OCI-LY1 (cell line): Measurements from ENCODE around the gene HSFX2.

Source experiments
- EZH2 ChIP-seq: fragments of 200-600 bp; sonication (generic), shearing (Covaris generic); IDR thresholded peaks from 2 replicates; pipeline ENCODE4 v1.8.0; 2017; ENCODE audit warnings: borderline replicate concordance, mixed run types, mild to moderate bottlenecking, antibody characterized with exemption, low read length, moderate library complexity, mixed read lengths
- TF ChIP-seq, protein P1 (sequence below): fragments of 200-600 bp; sonication (generic), shearing (Covaris generic); IDR thresholded peaks from 2 replicates; pipeline ENCODE4 v1.5.1; 2017; ENCODE audit warnings: mild to moderate bottlenecking, antibody characterized with exemption, low read length, moderate library complexity, mixed read lengths

DNA sequence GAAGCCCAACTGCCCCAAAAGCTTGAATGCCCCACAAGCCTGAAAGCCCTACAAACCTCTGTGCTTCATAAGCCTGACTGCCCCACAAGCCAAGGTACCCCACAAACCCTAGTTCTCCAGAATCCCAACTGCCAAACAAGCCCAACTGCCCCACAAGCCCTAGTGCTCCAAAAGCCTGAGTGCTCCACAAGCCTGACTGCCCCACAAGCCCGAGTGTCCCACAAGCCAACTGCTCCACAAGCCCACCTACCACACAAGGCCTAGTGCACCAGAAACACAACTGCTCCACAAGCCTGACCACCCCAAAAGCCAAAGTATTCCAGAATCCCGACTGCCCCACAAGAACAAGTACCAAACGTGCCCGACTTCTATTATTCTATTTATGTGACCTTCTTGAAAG, 31.8 kb downstream of the HSFX2 start:
- TF ChIP-seq, protein P1, sequence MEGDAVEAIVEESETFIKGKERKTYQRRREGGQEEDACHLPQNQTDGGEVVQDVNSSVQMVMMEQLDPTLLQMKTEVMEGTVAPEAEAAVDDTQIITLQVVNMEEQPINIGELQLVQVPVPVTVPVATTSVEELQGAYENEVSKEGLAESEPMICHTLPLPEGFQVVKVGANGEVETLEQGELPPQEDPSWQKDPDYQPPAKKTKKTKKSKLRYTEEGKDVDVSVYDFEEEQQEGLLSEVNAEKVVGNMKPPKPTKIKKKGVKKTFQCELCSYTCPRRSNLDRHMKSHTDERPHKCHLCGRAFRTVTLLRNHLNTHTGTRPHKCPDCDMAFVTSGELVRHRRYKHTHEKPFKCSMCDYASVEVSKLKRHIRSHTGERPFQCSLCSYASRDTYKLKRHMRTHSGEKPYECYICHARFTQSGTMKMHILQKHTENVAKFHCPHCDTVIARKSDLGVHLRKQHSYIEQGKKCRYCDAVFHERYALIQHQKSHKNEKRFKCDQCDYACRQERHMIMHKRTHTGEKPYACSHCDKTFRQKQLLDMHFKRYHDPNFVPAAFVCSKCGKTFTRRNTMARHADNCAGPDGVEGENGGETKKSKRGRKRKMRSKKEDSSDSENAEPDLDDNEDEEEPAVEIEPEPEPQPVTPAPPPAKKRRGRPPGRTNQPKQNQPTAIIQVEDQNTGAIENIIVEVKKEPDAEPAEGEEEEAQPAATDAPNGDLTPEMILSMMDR = no peak
- no peak for TF ChIP-seq EZH2
